ENCODE measurements around the gene TBC1D17.

Gene TBC1D17

GRCh38 chr19:49879243-49879963, 1.9 kb downstream of the TBC1D17 start:
- DNase-seq = no peak

- DNase-seq = no peak
These were observed 2.8 kb downstream of the TBC1D17 start for GRCh38 chr19:49880162-49880869.

DNA sequence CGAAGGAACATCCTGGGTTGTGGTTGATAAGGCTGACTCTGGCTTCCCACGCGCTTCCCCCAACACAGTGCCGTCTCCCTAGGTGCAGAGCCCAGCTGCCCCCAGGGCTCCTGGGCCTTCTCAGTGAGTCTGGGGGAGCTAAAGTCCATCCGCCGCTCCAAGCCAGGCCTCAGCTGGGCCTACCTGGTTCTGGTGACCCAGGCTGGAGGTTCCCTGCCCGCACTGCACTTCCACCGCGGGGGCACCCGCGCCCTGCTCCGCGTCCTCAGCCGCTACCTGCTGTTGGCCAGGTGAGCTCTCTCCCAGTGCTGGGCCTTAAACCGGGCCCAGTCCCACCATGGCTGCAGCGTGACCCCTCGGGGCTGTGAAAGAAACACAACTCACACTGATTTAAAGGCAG, 3.7 kb downstream of the TBC1D17 start:
- DNase-seq = no peak

- DNase-seq = no peak
These were observed 4.3 kb downstream of the TBC1D17 start for GRCh38 chr19:49881672-49882394.

DNA sequence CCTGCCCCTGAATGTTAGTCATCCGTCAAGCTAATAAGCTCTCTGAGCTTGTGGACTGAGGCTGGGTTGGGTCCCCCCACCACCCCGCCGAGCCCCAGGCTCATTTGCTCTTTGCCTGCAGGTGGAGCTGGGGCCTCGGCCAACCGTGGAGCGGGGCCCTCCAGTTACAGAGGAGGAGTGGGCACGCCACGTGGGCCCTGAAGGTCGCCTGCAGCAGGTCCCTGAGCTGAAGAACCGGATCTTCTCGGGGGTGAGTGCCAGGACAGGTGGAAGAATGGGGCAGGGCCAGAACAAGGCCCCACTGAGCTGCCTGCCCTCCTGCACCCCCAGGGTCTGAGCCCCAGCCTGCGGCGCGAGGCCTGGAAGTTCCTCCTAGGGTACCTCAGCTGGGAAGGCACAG, 5.1 kb downstream of the TBC1D17 start:
- DNase-seq = no peak

DNA sequence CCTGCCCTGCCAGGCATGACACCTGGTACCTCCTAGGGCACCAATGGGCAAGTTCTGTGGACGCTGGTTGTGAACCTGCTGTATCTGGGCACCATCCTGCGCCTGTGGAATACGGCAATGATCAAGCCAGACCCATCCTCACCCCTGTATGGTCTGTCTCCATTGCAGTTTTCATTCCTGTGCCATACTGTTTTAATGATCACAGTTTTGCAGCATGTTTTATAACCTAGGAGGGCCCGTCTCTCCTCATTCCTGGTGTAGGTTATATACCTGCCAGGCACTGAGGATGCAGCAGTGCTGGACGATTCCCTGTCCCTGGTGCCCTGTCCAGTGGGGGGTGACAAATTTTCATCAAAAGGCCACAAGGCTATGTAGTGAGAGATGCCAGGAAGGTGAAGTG, 5.6 kb downstream of the TBC1D17 start:
- DNase-seq = no peak

DNA sequence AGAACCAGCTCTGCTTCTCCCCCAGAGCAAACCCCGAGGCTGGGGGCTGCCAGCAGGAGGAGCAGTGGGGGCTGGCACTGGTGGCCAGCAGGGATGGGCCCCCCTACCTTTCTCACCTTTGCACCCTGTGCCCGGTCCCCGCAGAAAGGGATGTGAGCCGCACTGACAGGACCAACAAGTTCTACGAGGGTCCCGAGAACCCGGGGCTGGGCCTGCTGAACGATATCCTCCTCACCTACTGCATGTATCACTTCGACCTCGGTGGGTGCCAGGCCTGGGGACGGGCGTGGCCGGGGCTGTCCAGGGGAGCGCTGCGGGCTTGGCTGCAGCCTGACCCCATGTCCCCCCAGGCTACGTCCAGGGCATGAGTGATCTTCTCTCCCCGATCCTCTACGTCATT, 6.6 kb downstream of the TBC1D17 start:
- DNase-seq = no peak

- DNase-seq = no peak
These were observed 7.3 kb downstream of the TBC1D17 start for GRCh38 chr19:49884760-49885159.

DNA sequence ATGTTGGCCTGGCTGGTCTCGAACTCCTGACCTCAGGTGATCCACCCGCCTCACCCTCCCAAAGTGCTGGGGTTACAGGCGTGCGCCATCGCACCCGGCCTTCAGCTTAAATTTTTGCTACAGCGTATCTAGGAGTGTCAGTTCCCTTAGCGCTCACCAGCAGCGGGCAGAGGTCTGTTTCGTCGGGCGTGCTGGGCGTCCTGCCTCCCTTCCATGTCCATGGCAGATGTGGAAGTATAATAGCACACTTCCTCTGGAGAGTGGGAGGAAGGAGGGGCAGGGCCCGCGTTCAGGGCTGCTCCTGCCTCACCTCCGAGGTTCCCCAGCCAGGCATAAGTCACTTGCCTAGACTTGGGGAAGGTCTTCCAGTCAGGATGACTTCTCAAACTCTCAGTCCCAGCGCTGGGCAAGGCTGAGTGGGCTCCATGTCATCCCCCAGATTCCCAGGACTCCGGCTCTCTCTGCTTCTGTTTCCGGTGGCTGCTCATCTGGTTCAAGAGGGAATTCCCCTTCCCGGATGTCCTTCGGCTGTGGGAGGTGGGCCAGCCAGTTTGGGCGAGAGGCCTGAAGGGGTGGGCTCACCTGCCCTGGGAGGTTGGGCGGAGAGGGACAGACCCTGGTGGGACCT, 9.6 kb downstream of the TBC1D17 start:
- no peak for DNase-seq

DNA sequence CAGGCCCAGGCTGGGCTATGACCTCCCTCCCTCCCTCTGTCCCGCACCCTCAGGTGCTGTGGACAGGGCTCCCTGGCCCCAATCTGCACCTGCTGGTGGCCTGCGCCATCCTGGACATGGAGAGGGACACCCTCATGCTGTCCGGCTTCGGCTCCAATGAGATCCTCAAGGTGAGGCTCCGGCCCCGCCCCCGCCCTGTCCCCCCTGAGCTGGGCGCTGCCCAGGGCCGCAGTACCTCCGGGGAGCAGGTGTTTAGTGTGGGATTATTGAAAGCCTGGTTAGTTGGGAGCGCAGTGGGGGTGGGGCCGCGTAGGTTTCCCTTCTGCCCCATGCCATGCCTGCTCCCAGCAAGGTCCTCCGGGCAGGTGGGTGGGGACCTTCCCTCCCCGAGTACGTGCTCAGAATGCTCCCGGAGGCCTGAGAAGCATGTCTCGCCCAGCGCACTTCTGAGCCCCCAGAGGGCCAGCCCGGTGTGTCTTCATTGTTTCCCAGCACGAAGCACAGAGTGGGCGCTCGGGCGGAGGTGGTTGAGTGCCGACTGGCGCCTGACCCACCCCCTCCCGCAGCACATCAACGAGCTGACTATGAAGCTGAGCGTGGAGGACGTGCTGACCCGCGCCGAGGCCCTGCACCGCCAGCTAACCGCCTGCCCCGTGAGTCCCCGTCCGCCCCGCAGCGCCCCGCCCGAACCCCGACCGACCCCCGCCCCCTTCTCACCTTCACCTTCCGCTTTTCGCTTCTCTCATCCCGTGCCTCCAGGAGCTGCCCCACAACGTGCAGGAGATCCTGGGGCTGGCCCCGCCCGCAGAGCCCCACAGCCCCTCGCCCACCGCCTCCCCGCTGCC, 10.4 kb downstream of the TBC1D17 start:
- DNase-seq = no peak

GRCh38 chr19:49888510-49888824, 11.0 kb downstream of the TBC1D17 start:
- DNase-seq = no peak

- DNase-seq = no peak
These were observed 11.7 kb downstream of the TBC1D17 start for GRCh38 chr19:49889038-49889686.

- DNase-seq = no peak
These were observed 12.3 kb downstream of the TBC1D17 start for GRCh38 chr19:49889687-49890348.

- no peak for DNase-seq
These were observed 13.1 kb downstream of the TBC1D17 start for GRCh38 chr19:49890349-49891311.

DNA sequence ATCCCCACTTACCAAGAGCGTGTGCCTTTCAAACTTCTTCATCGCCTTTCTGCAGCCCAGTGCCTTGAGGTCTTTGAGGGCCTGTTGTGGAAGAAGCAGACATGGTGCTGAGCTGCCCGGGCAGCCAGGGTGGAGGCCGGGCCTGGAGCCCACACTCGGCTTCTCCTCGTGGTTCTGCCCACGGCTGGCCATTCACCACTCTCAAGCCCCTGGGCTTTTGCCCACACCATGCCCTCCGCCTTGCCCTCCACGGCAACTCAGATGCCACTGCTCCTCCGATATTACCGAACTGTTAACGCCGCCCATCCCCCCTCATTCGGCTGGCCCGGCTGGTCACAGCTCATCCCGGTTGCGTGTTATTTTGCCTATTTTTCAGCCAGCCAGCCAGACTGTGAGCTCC, 13.9 kb downstream of the TBC1D17 start:
- no peak for DNase-seq

GRCh38 chr19:49892716-49893115, 15.2 kb downstream of the TBC1D17 start:
- DNase-seq = no peak

DNA sequence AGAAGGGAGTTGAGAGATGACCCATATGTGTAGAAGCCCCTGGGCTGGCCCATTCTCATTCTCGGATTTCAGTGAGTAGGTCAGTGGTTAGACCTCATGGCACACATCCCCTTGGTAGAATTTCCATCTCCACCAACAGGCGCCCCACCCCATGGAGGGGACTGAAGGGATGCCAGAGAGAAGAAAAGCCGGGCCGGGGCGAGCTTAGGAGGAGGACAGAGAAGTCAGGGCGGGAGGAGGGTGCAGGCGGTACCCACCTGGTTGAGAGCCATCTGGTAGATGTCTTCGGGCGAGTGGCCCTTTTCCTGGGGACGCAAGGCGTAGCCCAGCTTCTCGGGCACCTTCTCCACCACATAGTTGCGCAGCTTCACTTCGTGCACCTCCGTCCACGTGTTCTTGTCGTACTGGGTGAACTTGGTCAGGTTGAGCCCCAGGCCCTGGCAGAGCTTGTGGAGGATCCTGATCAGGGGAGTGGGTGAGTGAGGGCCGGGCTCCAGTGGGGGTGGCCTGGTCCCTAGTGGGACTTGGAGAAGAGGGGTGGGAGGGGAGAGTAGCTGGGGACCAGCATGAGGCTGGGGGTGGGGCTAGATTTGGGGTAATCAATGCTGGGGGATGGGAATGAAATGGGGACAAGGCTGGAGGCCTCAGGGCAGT, 16.6 kb downstream of the TBC1D17 start:
- DNase-seq = no peak

- DNase-seq = no peak
These were observed 17.5 kb downstream of the TBC1D17 start for GRCh38 chr19:49894879-49895565.

All from NCI-H1417 treated with DMSO at 0.1 percent for 48 hours (cell line).